Trophoblast cell (in vitro differentiated cells and primary cell): ENCODE measurements around the gene ZNF683.
"Not testable (repeated sequence)": the region's sequence is repeated elsewhere in the genome, so short reads cannot be mapped to it uniquely, and the experiment has no call there.

Experiments
- DNase-seq, 2 donors: peaks; one replicate each; pipeline ENCODE4 v3.0.0-alpha.2; 2016
- H2AFZ ChIP-seq: 2 replicates; pipeline ENCODE4 v1.6.1; 2013; ENCODE audit warnings: low read length, moderate library complexity, mild to moderate bottlenecking; ENCODE audit not compliant: insufficient read depth, poor library complexity
- H2AK5ac ChIP-seq: 2 replicates; pipeline ENCODE4 v1.6.1; 2013; ENCODE audit warnings: mild to moderate bottlenecking, low read length
- H2BK120ac ChIP-seq: 2 replicates; pipeline ENCODE4 v1.6.1; 2013; ENCODE audit warnings: low read length, mild to moderate bottlenecking, moderate library complexity; ENCODE audit not compliant: insufficient read depth, poor library complexity
- H2BK12ac ChIP-seq: 2 replicates; pipeline ENCODE4 v1.6.1; 2013; ENCODE audit warnings: mild to moderate bottlenecking, low read length, moderate library complexity
- H2BK5ac ChIP-seq: 2 replicates; pipeline ENCODE4 v1.6.1; 2013; ENCODE audit warnings: low read length, low read depth, moderate library complexity, mild to moderate bottlenecking; ENCODE audit not compliant: poor library complexity
- H3K14ac ChIP-seq: 2 replicates; pipeline ENCODE4 v1.6.1; 2013; ENCODE audit warnings: mild to moderate bottlenecking, low read length
- H3K18ac ChIP-seq: 2 replicates; pipeline ENCODE4 v1.6.1; 2013; ENCODE audit warnings: mild to moderate bottlenecking, low read length
- H3K23ac ChIP-seq: 2 replicates; pipeline ENCODE4 v1.6.1; 2013; ENCODE audit warnings: low read length
- H3K27ac ChIP-seq: 2 replicates; pipeline ENCODE4 v1.5.1; 2013; ENCODE audit warnings: low read depth, mild to moderate bottlenecking, inconsistent platforms, low read length, moderate library complexity
- H3K27me3 ChIP-seq: 2 replicates; pipeline ENCODE4 v1.6.1; 2013; ENCODE audit warnings: inconsistent platforms, mild to moderate bottlenecking, low read length, moderate library complexity; ENCODE audit not compliant: insufficient read depth
- H3K36me3 ChIP-seq, 2 experiments: 1 replicate in 1 of 2; 2 replicates in 1 of 2; pipeline ENCODE4 v1.6.1; 2013; ENCODE audit warnings: low read length in 2 of 2, mild to moderate bottlenecking in 2 of 2, moderate library complexity in 1 of 2; ENCODE audit not compliant: insufficient read depth in 2 of 2, control insufficient read depth in 1 of 2
- H3K4ac ChIP-seq: 2 replicates; pipeline ENCODE4 v1.6.1; 2013; ENCODE audit warnings: low read depth, mild to moderate bottlenecking, low read length, moderate library complexity
- H3K4me1 ChIP-seq, 2 experiments: 1 replicate in 1 of 2; 2 replicates in 1 of 2; pipeline ENCODE4 v1.6.1; 2013; ENCODE audit warnings: low read length in 2 of 2, mild to moderate bottlenecking in 2 of 2, moderate library complexity in 1 of 2; ENCODE audit not compliant: insufficient read depth in 2 of 2, control insufficient read depth in 1 of 2
- H3K4me2 ChIP-seq: 2 replicates; pipeline ENCODE4 v1.6.1; 2013; ENCODE audit warnings: inconsistent platforms, mild to moderate bottlenecking, low read length, moderate library complexity
- H3K4me3 ChIP-seq: 2 replicates; pipeline ENCODE4 v1.5.1; 2013; ENCODE audit warnings: mild to moderate bottlenecking, low read depth, low read length, inconsistent platforms
- H3K79me1 ChIP-seq: one replicate; pipeline ENCODE4 v1.6.1; 2013; ENCODE audit warnings: low read length
- H3K79me2 ChIP-seq: 2 replicates; pipeline ENCODE4 v1.6.1; 2013; ENCODE audit warnings: low read length, mild to moderate bottlenecking; ENCODE audit not compliant: control insufficient read depth, insufficient read depth, poor library complexity
- H3K9ac ChIP-seq: 2 replicates; pipeline ENCODE4 v1.6.1; 2013; ENCODE audit warnings: mild to moderate bottlenecking, low read length
- H3K9me3 ChIP-seq: 2 replicates; pipeline ENCODE4 v1.6.1; 2013; ENCODE audit warnings: low read depth, mild to moderate bottlenecking, control low read depth, inconsistent platforms, low read length; ENCODE audit not compliant: insufficient read depth
- H4K12ac ChIP-seq: 2 replicates; pipeline ENCODE4 v1.6.1; 2013; ENCODE audit warnings: low read depth, mild to moderate bottlenecking, low read length, moderate library complexity
- H4K8ac ChIP-seq: 2 replicates; pipeline ENCODE4 v1.6.1; 2013; ENCODE audit warnings: low read depth, mild to moderate bottlenecking, low read length, moderate library complexity
- H4K91ac ChIP-seq: one replicate; pipeline ENCODE4 v1.6.1; 2013; ENCODE audit warnings: low read depth, mild to moderate bottlenecking, low read length, moderate library complexity
- WGBS: extraction: QIAGEN DNeasy Blood & Tissue Kit; methylation state at CpG from one replicate; pipeline ENCODE4 v1.1.7; 2013; ENCODE audit warnings: missing lambda C conversion rate; ENCODE audit not compliant: insufficient read length, insufficient coverage; ENCODE audit errors: extremely low coverage; 5-methylcytosine and 5-hydroxymethylcytosine counted together

ZNF683 gene

DNA sequence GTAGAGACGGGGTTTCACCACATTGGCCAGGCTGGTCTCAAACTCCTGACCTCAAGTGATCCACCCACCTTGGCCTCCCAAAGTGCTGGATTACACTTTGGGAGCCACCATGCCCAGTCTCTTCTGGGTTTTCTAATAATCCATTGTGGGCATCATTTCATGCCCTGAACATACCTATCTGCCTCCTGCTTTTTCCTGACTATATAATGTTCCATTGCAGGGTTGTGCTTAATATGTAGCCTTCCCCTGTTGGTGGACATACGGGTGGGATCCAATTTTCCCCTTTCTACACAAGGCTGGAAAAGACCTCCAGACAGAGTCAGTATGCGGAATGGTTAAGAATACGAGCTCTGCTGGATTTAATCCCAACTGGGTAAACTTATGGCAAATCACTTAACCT, 3.5 kb upstream of the ZNF683 start:
- peaks cover 6% of the 10 kb centered on the region in 2 experiments for H3K4me1 ChIP-seq
- no peaks in the 10 kb centered on the region for H3K79me2 ChIP-seq
- H3K23ac ChIP-seq: no peak overlapping the region
- no peak overlapping the region for H2BK5ac ChIP-seq
- H3K4me3 ChIP-seq: no peak overlapping the region
- no CpG with 5 or more reads among the region's 4 CpGs for WGBS
- H3K4ac ChIP-seq: no peak overlapping the region
- no peak for DNase-seq
- no peaks in the 10 kb centered on the region for H3K79me1 ChIP-seq
- no peaks in the 10 kb centered on the region for H3K36me3 ChIP-seq
- H3K27ac ChIP-seq: no peak overlapping the region
- H4K91ac ChIP-seq: no peak overlapping the region
- H2BK120ac ChIP-seq: no peak overlapping the region
- no peaks in the 10 kb centered on the region for H3K9me3 ChIP-seq
- H2AK5ac ChIP-seq: no peak overlapping the region
- H3K4me2 ChIP-seq: no peak overlapping the region
- no peak overlapping the region for H3K14ac ChIP-seq
- no peak overlapping the region for H2AFZ ChIP-seq
- H4K8ac ChIP-seq: no peak overlapping the region
- no peak overlapping the region for H3K18ac ChIP-seq
- H3K27me3 ChIP-seq: no peaks in the 10 kb centered on the region
- no peak overlapping the region for H2BK12ac ChIP-seq
- H4K12ac ChIP-seq: no peak overlapping the region
- no peak overlapping the region for H3K9ac ChIP-seq

DNA sequence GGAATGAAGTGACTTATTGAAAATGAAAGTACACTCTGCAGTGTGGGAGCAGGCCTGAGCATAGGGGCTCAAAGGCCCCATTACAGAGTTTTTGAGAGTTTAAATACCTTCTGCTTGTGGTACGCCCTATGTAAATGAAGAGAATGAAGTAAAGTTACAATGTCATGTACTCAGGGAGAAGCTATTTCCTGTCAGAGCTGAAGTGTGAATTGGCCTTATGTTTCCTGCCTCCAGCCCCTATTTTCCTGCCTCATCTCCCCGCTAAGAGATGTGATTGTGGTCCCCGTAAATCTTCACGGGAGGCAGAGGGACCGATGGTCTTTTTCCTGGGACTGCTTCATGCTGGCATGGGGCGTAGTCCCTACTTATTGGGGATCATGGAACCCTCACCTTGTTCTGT, 2.5 kb upstream of the ZNF683 start:
- Histone ChIP-seq H3K4me2 (no peak overlapping the region), H3K36me3 (no peaks in the 10 kb centered on the region), H3K4me1 (peaks cover 6% of the 10 kb centered on the region in 2 experiments), H2BK5ac (no peak overlapping the region), H2BK120ac (no peak overlapping the region), H3K27me3 (no peaks in the 10 kb centered on the region), H3K9ac (no peak overlapping the region), H3K79me2 (no peaks in the 10 kb centered on the region), H3K9me3 (peaks cover 2% of the 10 kb centered on the region), H2AFZ (no peak overlapping the region), H3K4ac (no peak overlapping the region), H2AK5ac (no peak overlapping the region), H4K91ac (no peak overlapping the region), H4K8ac (no peak overlapping the region), H3K18ac (no peak overlapping the region), H3K14ac (no peak overlapping the region), H3K27ac (no peak overlapping the region), H2BK12ac (no peak overlapping the region), H4K12ac (no peak overlapping the region), H3K4me3 (no peak overlapping the region), H3K79me1 (no peaks in the 10 kb centered on the region), H3K23ac (no peak overlapping the region)
- DNase-seq: no peak
- no CpG with 5 or more reads among the region's 6 CpGs for WGBS

DNA sequence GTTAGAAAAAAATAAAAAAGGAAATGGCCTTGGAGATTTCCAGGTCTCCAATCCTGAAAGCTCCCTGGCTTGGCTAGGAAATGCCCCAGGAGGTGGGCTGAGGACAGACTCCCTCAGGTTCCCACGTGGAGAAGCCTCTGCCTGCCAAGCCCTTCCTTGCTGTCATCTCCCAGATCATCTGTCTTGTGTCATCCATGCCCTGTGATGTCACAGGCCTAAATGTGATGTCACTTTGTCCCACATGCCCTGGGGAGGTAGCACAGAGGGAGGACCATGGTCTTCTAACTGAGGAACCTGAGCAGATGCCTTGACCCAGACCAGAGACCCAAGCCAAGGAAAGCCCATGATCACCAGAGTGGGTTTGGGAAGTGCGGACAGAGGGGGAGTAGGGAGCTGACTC, 1.8 kb upstream of the ZNF683 start:
- H4K12ac ChIP-seq, H3K36me3 ChIP-seq, H3K79me2 ChIP-seq, H3K9me3 ChIP-seq, H4K91ac ChIP-seq, H3K4ac ChIP-seq, H2BK5ac ChIP-seq, H3K9ac ChIP-seq, DNase-seq, H3K4me1 ChIP-seq, H3K18ac ChIP-seq, H2BK12ac ChIP-seq, H2AFZ ChIP-seq, H3K4me2 ChIP-seq, H4K8ac ChIP-seq, H3K23ac ChIP-seq, H3K4me3 ChIP-seq, H3K27ac ChIP-seq, H3K27me3 ChIP-seq, H3K79me1 ChIP-seq, H3K14ac ChIP-seq, H2AK5ac ChIP-seq, H2BK120ac ChIP-seq: not testable (repeated sequence)
- no CpG with 5 or more reads among the region's 2 CpGs for WGBS

DNA sequence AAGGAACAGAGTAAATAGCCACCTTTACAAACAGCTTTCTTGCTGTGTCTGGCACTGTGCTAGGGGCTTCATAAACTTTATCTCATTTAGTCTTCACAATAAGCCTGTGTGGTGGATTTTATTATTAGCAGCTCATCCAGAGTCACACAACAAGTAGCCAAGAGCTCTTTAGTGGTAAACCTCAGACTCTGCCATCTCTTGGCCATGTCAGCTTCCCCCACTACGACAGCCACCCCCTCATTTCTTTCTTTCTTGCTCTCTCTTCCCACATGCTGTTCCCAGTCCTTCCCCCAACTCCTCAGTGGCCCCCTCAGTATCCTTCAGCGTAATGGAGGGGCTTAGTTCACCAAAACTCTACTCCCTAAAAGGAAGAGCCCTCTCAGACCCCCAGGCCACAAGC, 1.2 kb upstream of the ZNF683 start:
- Histone ChIP-seq H3K79me2 (no peaks in the 10 kb centered on the region), H2BK5ac (no peak overlapping the region), H3K4me2 (no peak overlapping the region), H3K27ac (no peak overlapping the region), H2BK120ac (no peak overlapping the region), H2BK12ac (no peak overlapping the region), H3K27me3 (no peaks in the 10 kb centered on the region), H4K8ac (no peak overlapping the region), H3K4me1 (peaks cover 6% of the 10 kb centered on the region in 2 experiments), H4K91ac (no peak overlapping the region), H3K4me3 (no peak overlapping the region), H3K9ac (no peak overlapping the region), H3K9me3 (peaks cover 2% of the 10 kb centered on the region), H4K12ac (no peak overlapping the region), H3K79me1 (no peaks in the 10 kb centered on the region), H3K4ac (no peak overlapping the region), H3K23ac (no peak overlapping the region), H3K18ac (no peak overlapping the region), H3K36me3 (no peaks in the 10 kb centered on the region), H2AFZ (no peak overlapping the region), H3K14ac (no peak overlapping the region), H2AK5ac (no peak overlapping the region)
- DNase-seq: no peak
- no CpG with 5 or more reads among the region's 2 CpGs for WGBS
